Measurements from ENCODE around the gene C6orf136. TPM values are rescaled to one million over a fixed set of nuclear protein-coding genes. Genes with fewer than 3 reads are reported as not detected.

C6orf136 gene
- total RNA-seq, 1 donor from 2014 or later, result 1.7 TPM

- DNase-seq (ENCODE audit: low read depth in 2 of 2), result peak; percentile 27 to 83
These were observed 31.5 kb upstream of the C6orf136 start for GRCh38 chr6:30615219-30615957.

GRCh38 chr6:30615958-30616810, 30.7 kb upstream of the C6orf136 start:
- peak in 1 of 2 donors; percentile 24 for DNase-seq (ENCODE audit: low read depth in 2 of 2)

- DNase-seq (ENCODE audit: low read depth in 2 of 2), result peak; percentile 100
These were observed 29.9 kb upstream of the C6orf136 start, which contains the start of gene PPP1R10 for GRCh38 chr6:30616811-30617564. PPP1R10 (minus strand) TSS chr6:30617243; CDS start chr6:30609944, 7,299 bp downstream.

GRCh38 chr6:30617565-30618269, 29.2 kb upstream of the C6orf136 start, which contains the start of gene MRPS18B:
MRPS18B (plus strand) TSS chr6:30617840; CDS start chr6:30617866, 26 bp downstream.
- peak; percentile 98 for DNase-seq (ENCODE audit: low read depth in 2 of 2)

- no peak for DNase-seq (ENCODE audit: low read depth in 2 of 2)
These were observed 28.6 kb upstream of the C6orf136 start for GRCh38 chr6:30618270-30618797.

- DNase-seq (ENCODE audit: low read depth in 2 of 2), result no peak
These were observed 27.4 kb upstream of the C6orf136 start for GRCh38 chr6:30619561-30619960.

- no peak for DNase-seq (ENCODE audit: low read depth in 2 of 2)
These were observed 21.4 kb upstream of the C6orf136 start for GRCh38 chr6:30625511-30625910.

GRCh38 chr6:30626484-30627366, 20.2 kb upstream of the C6orf136 start, which contains the start of gene ATAT1:
ATAT1 (plus strand) TSS chr6:30626874.
- peak; percentile 55 to 89 for DNase-seq (ENCODE audit: low read depth in 2 of 2)

- no peak for DNase-seq (ENCODE audit: low read depth in 2 of 2)
These were observed 11.1 kb upstream of the C6orf136 start for GRCh38 chr6:30635834-30636233.

- no peak for DNase-seq (ENCODE audit: low read depth in 2 of 2)
These were observed 6.5 kb upstream of the C6orf136 start for GRCh38 chr6:30640481-30640880.

GRCh38 chr6:30641048-30641447, 5.9 kb upstream of the C6orf136 start:
- DNase-seq (ENCODE audit: low read depth in 2 of 2), result no peak

GRCh38 chr6:30643656-30644055, 3.3 kb upstream of the C6orf136 start:
- no peak for DNase-seq (ENCODE audit: low read depth in 2 of 2)

- no peak for DNase-seq (ENCODE audit: low read depth in 2 of 2)
These were observed 2.2 kb upstream of the C6orf136 start for GRCh38 chr6:30644769-30645168.

- DNase-seq (ENCODE audit: low read depth in 2 of 2), result no peak
These were observed 944 bp upstream of the C6orf136 start for GRCh38 chr6:30645989-30646388.

- peak in 1 of 2 donors; percentile 66 for DNase-seq (ENCODE audit: low read depth in 2 of 2)
These were observed 546 bp downstream of the C6orf136 start for GRCh38 chr6:30647242-30648116.

- DNase-seq (ENCODE audit: low read depth in 2 of 2), result no peak
These were observed 4.2 kb downstream of the C6orf136 start for GRCh38 chr6:30651143-30651542.

GRCh38 chr6:30654798-30655742, 8.1 kb downstream of the C6orf136 start:
- DNase-seq (ENCODE audit: low read depth in 2 of 2), result no peak

- no peak for DNase-seq (ENCODE audit: low read depth in 2 of 2)
These were observed 8.8 kb downstream of the C6orf136 start for GRCh38 chr6:30655743-30656094.

Measured in dermis microvascular lymphatic vessel endothelial cell (primary cell).